GM23338 (cell line): ENCODE results near the gene TCEAL5. TPM values are rescaled to one million over a fixed set of nuclear protein-coding genes. Genes with fewer than 3 reads are reported as not detected.
A peak's percentile ranks its signal among the peaks of the same experiment; 100 is the strongest.

Experiments used
- ATAC-seq: fragments of 200-7000 bp; cut with Tn5 transposase; 3 replicates; pipeline ENCODE4 v1.9.1; 2020
- DNase-seq: peaks from one replicate; pipeline ENCODE4 v3.0.0-alpha.2; 2015; ENCODE audit warnings: low spot score
- H2AFZ ChIP-seq: fragments of 200-600 bp; sonication (generic); 2 replicates; pipeline ENCODE4 v1.8.0; 2016; ENCODE audit warnings: antibody characterized with exemption, mild to moderate bottlenecking, moderate library complexity
- H3F3A ChIP-seq: fragments of 200-600 bp; sonication (generic); replicated peaks from 2 replicates; pipeline ENCODE4 v1.8.0; 2017; ENCODE audit warnings: antibody characterized with exemption, mixed run types, low read depth
- H3K27ac ChIP-seq: fragments of 200-600 bp; sonication (generic); 2 replicates; pipeline ENCODE4 v1.6.1; 2016; ENCODE audit warnings: low read depth
- H3K27me3 ChIP-seq: fragments of 200-600 bp; sonication (generic); 2 replicates; pipeline ENCODE4 v1.8.0; 2016; ENCODE audit warnings: mild to moderate bottlenecking, mixed run types, moderate library complexity; ENCODE audit not compliant: insufficient read depth
- H3K36me3 ChIP-seq: fragments of 200-600 bp; sonication (generic); 2 replicates; pipeline ENCODE4 v1.8.0; 2016; ENCODE audit warnings: mild to moderate bottlenecking; ENCODE audit not compliant: insufficient read depth
- H3K4me1 ChIP-seq: fragments of 200-600 bp; sonication (generic); 2 replicates; pipeline ENCODE4 v1.8.0; 2016; ENCODE audit warnings: mild to moderate bottlenecking, moderate library complexity; ENCODE audit not compliant: insufficient read depth
- H3K4me2 ChIP-seq: fragments of 200-600 bp; sonication (generic); 2 replicates; pipeline ENCODE4 v1.7.1; 2017; ENCODE audit warnings: mixed run types
- H3K4me3 ChIP-seq: fragments of 200-600 bp; sonication (generic); 2 replicates; pipeline ENCODE4 v1.6.1; 2016; ENCODE audit warnings: mixed run types
- H3K79me2 ChIP-seq: fragments of 200-600 bp; sonication (generic); replicated peaks from 2 replicates; pipeline ENCODE4 v1.8.0; 2017; ENCODE audit warnings: mild to moderate bottlenecking; ENCODE audit not compliant: insufficient read depth
- H3K9me2 ChIP-seq: fragments of 200-600 bp; sonication (generic); 2 replicates; pipeline ENCODE4 v1.8.0; 2017; ENCODE audit not compliant: insufficient read depth
- H4K20me1 ChIP-seq: fragments of 200-600 bp; sonication (generic); replicated peaks from 2 replicates; pipeline ENCODE4 v1.8.0; 2017; ENCODE audit warnings: mild to moderate bottlenecking; ENCODE audit not compliant: insufficient read depth
- H3K27ac Mint-ChIP-seq: 2 replicates; pipeline ENCODE4 v1.8.0; 2020; ENCODE audit warnings: inconsistent platforms, mild to moderate bottlenecking, moderate library complexity, mixed read lengths
- H3K27me3 Mint-ChIP-seq: 3 replicates; pipeline ENCODE4 v1.8.0; 2022; ENCODE audit warnings: low read depth, mild to moderate bottlenecking, moderate library complexity, mixed read lengths, inconsistent platforms; ENCODE audit not compliant: insufficient read depth, poor library complexity
- H3K36me3 Mint-ChIP-seq: 3 replicates; pipeline ENCODE4 v1.8.0; 2021; ENCODE audit warnings: low read depth, mild to moderate bottlenecking, inconsistent platforms, moderate library complexity, mixed read lengths
- H3K4me1 Mint-ChIP-seq: 3 replicates; pipeline ENCODE4 v1.8.0; 2020; ENCODE audit warnings: mild to moderate bottlenecking, inconsistent platforms, mixed read lengths
- H3K4me3 Mint-ChIP-seq: 3 replicates; pipeline ENCODE4 v1.8.0; 2021; ENCODE audit warnings: moderate library complexity, mild to moderate bottlenecking, inconsistent platforms, mixed read lengths
- H3K9me3 Mint-ChIP-seq: 3 replicates; pipeline ENCODE4 v1.8.0; 2020; ENCODE audit warnings: moderate library complexity, mild to moderate bottlenecking, inconsistent platforms, mixed read lengths
- CREB1 ChIP-seq: fragments of 250-450 bp; sonication (Bioruptor Pico); IDR thresholded peaks from 2 replicates; pipeline ENCODE4 v1.5.0; 2020; ENCODE audit warnings: low read depth, mild to moderate bottlenecking, moderate library complexity
- EZH2 ChIP-seq: fragments of 200-600 bp; sonication (generic); IDR thresholded peaks from one replicate; pipeline ENCODE4 v1.8.0; 2017; ENCODE audit warnings: antibody characterized with exemption, mild to moderate bottlenecking, low read depth; ENCODE audit not compliant: unreplicated experiment
- EZH2phosphoT487 ChIP-seq: fragments of 200-600 bp; sonication (generic); IDR thresholded peaks from one replicate; pipeline ENCODE4 v1.8.1; 2018; ENCODE audit warnings: antibody characterized with exemption; ENCODE audit not compliant: unreplicated experiment
- NANOG ChIP-seq: IDR thresholded peaks from 2 replicates; pipeline ENCODE4 v1.6.1; 2016; ENCODE audit warnings: antibody characterized with exemption, borderline replicate concordance
- ZNF114 ChIP-seq: fragments of 250-450 bp; sonication (Bioruptor Pico); IDR thresholded peaks from 2 replicates; pipeline ENCODE4 v1.5.0; 2020; ENCODE audit warnings: mild to moderate bottlenecking, moderate library complexity
- ZNF331 ChIP-seq: fragments of 250-450 bp; sonication (Bioruptor Pico); IDR thresholded peaks from 2 replicates; pipeline ENCODE4 v1.5.0; 2020; ENCODE audit warnings: low read depth, mild to moderate bottlenecking, moderate library complexity
- polyA plus RNA-seq: library from polyadenylated mRNA; unstranded; fragments of >200 nt; fragmentation: Nextera tagmentation; extraction: Ambion mirVana; gene quantifications from 2 replicates; pipeline ENCODE4 v1.2.1, GENCODE V29; 2016
- total RNA-seq: library from RNA; depleted of rRNA; stranded (reverse); fragments of >200 nt; shearing (Covaris generic); gene quantifications from 2 replicates; pipeline ENCODE4 v1.2.3, GENCODE V29; 2014
- TF ChIP-seq, protein P1 (sequence below): IDR thresholded peaks from one replicate; pipeline ENCODE4 v1.6.1; 2018; ENCODE audit warnings: antibody characterized with exemption; ENCODE audit not compliant: unreplicated experiment
- TF ChIP-seq, protein P2 (sequence below): IDR thresholded peaks from 2 replicates; pipeline ENCODE4 v1.6.1; 2016; ENCODE audit warnings: antibody characterized with exemption
- TF ChIP-seq, protein P3 (sequence below): fragments of 250-450 bp; sonication (Bioruptor Pico); IDR thresholded peaks from 2 replicates; pipeline ENCODE4 v1.5.0; 2020; ENCODE audit warnings: mild to moderate bottlenecking, moderate library complexity

TCEAL5 gene
- total and polyA plus RNA-seq, 2 experiments from 2014 or later: 1.8 to 22.4 TPM

DNA sequence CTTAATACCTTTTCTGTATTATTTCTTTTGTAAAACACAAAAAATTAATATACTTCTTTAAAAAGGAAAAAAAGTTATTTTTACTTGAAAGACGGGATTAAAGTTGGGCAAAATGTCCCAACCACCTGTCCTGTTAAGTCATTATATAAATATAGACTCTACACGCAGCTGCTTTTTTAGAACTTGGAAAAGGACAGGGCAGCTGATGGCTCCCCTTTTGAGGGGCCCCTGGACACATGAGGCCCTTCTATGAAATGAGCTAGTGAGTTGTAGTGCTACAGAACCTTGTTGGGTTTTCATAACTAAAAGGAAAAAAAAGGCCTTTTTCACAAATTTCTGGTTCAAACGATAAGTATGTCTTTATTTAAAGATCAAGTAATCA is 34.8 kb upstream of the TCEAL5 start:
- Histone ChIP-seq H2AFZ (no peak overlapping the region; the same call in 1 of the 2 replicates), H3K27ac (peak overlapping the region; percentile 76), H3K4me3 (peak overlapping the region; percentile 73), H3K79me2 (no peaks in the 10 kb centered on the region), H4K20me1 (no peaks in the 10 kb centered on the region), H3K4me2 (peak overlapping the region; percentile 72), H3K27me3 (no peaks in the 10 kb centered on the region), H3K36me3 (no peaks in the 10 kb centered on the region), H3F3A (no peaks in the 10 kb centered on the region), H3K4me1 (0 out of 2 replicates have a peak, but pooled peaks cover 3% of the 10 kb centered on the region), H3K9me2 (no peaks in the 10 kb centered on the region)
- TF ChIP-seq NANOG: no peak
- TF ChIP-seq, protein P1, sequence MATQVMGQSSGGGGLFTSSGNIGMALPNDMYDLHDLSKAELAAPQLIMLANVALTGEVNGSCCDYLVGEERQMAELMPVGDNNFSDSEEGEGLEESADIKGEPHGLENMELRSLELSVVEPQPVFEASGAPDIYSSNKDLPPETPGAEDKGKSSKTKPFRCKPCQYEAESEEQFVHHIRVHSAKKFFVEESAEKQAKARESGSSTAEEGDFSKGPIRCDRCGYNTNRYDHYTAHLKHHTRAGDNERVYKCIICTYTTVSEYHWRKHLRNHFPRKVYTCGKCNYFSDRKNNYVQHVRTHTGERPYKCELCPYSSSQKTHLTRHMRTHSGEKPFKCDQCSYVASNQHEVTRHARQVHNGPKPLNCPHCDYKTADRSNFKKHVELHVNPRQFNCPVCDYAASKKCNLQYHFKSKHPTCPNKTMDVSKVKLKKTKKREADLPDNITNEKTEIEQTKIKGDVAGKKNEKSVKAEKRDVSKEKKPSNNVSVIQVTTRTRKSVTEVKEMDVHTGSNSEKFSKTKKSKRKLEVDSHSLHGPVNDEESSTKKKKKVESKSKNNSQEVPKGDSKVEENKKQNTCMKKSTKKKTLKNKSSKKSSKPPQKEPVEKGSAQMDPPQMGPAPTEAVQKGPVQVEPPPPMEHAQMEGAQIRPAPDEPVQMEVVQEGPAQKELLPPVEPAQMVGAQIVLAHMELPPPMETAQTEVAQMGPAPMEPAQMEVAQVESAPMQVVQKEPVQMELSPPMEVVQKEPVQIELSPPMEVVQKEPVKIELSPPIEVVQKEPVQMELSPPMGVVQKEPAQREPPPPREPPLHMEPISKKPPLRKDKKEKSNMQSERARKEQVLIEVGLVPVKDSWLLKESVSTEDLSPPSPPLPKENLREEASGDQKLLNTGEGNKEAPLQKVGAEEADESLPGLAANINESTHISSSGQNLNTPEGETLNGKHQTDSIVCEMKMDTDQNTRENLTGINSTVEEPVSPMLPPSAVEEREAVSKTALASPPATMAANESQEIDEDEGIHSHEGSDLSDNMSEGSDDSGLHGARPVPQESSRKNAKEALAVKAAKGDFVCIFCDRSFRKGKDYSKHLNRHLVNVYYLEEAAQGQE: no peak
- TF ChIP-seq, protein P2, sequence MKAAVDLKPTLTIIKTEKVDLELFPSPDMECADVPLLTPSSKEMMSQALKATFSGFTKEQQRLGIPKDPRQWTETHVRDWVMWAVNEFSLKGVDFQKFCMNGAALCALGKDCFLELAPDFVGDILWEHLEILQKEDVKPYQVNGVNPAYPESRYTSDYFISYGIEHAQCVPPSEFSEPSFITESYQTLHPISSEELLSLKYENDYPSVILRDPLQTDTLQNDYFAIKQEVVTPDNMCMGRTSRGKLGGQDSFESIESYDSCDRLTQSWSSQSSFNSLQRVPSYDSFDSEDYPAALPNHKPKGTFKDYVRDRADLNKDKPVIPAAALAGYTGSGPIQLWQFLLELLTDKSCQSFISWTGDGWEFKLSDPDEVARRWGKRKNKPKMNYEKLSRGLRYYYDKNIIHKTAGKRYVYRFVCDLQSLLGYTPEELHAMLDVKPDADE: no peak
- no peak for TF ChIP-seq CREB1 (CRISPR knock-in tag)
- no peak for TF ChIP-seq EZH2
- no peak for TF ChIP-seq EZH2phosphoT487
- TF ChIP-seq, protein P3, sequence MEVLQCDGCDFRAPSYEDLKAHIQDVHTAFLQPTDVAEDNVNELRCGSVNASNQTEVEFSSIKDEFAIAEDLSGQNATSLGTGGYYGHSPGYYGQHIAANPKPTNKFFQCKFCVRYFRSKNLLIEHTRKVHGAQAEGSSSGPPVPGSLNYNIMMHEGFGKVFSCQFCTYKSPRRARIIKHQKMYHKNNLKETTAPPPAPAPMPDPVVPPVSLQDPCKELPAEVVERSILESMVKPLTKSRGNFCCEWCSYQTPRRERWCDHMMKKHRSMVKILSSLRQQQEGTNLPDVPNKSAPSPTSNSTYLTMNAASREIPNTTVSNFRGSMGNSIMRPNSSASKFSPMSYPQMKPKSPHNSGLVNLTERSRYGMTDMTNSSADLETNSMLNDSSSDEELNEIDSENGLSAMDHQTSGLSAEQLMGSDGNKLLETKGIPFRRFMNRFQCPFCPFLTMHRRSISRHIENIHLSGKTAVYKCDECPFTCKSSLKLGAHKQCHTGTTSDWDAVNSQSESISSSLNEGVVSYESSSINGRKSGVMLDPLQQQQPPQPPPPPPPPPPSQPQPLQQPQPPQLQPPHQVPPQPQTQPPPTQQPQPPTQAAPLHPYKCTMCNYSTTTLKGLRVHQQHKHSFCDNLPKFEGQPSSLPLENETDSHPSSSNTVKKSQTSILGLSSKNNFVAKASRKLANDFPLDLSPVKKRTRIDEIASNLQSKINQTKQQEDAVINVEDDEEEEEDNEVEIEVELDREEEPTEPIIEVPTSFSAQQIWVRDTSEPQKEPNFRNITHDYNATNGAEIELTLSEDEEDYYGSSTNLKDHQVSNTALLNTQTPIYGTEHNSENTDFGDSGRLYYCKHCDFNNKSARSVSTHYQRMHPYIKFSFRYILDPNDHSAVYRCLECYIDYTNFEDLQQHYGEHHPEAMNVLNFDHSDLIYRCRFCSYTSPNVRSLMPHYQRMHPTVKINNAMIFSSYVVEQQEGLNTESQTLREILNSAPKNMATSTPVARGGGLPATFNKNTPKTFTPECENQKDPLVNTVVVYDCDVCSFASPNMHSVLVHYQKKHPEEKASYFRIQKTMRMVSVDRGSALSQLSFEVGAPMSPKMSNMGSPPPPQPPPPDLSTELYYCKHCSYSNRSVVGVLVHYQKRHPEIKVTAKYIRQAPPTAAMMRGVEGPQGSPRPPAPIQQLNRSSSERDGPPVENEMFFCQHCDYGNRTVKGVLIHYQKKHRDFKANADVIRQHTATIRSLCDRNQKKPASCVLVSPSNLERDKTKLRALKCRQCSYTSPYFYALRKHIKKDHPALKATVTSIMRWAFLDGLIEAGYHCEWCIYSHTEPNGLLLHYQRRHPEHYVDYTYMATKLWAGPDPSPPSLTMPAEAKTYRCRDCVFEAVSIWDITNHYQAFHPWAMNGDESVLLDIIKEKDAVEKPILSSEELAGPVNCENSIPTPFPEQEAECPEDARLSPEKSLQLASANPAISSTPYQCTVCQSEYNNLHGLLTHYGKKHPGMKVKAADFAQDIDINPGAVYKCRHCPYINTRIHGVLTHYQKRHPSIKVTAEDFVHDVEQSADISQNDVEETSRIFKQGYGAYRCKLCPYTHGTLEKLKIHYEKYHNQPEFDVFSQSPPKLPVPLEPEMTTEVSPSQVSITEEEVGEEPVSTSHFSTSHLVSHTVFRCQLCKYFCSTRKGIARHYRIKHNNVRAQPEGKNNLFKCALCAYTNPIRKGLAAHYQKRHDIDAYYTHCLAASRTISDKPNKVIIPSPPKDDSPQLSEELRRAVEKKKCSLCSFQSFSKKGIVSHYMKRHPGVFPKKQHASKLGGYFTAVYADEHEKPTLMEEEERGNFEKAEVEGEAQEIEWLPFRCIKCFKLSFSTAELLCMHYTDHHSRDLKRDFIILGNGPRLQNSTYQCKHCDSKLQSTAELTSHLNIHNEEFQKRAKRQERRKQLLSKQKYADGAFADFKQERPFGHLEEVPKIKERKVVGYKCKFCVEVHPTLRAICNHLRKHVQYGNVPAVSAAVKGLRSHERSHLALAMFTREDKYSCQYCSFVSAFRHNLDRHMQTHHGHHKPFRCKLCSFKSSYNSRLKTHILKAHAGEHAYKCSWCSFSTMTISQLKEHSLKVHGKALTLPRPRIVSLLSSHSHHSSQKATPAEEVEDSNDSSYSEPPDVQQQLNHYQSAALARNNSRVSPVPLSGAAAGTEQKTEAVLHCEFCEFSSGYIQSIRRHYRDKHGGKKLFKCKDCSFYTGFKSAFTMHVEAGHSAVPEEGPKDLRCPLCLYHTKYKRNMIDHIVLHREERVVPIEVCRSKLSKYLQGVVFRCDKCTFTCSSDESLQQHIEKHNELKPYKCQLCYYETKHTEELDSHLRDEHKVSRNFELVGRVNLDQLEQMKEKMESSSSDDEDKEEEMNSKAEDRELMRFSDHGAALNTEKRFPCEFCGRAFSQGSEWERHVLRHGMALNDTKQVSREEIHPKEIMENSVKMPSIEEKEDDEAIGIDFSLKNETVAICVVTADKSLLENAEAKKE (CRISPR knock-in tag): no peak
- no peak for TF ChIP-seq ZNF114
- TF ChIP-seq ZNF331 (CRISPR knock-in tag): no peak
- no peak overlapping the region for H3K27ac Mint-ChIP-seq
- ATAC-seq (no peak), DNase-seq (no peak)
- peaks cover 17% of the 10 kb centered on the region for H3K36me3 Mint-ChIP-seq
- no peaks in the 10 kb centered on the region for H3K9me3 Mint-ChIP-seq
- peak overlapping the region; percentile 84 for H3K4me3 Mint-ChIP-seq
- peaks cover 1% of the 10 kb centered on the region for H3K27me3 Mint-ChIP-seq
- H3K4me1 Mint-ChIP-seq: peaks cover 3% of the 10 kb centered on the region
